ENCODE data around the gene SCN5A. TPM values are rescaled to one million over a fixed set of nuclear protein-coding genes. Genes with fewer than 3 reads are reported as not detected.

The SCN5A gene
- total and polyA plus RNA-seq, 2 experiments from 2014 or later, result 10.2 to 10.6 TPM

- DNase-seq (ENCODE audit: low spot score), result no peak
- Histone ChIP-seq H3K36me3 (ENCODE audit: insufficient read depth) (no peaks in the 10 kb centered on the region), H3K27me3 (ENCODE audit: insufficient read depth) (no peaks in the 10 kb centered on the region), H4K20me1 (replicated peaks; ENCODE audit: insufficient read depth) (no peaks in the 10 kb centered on the region), H3K4me2 (no peak overlapping the region), H3K79me2 (replicated peaks; ENCODE audit: insufficient read depth) (no peaks in the 10 kb centered on the region), H2AFZ (no peak overlapping the region), H3K9me2 (ENCODE audit: insufficient read depth) (no peaks in the 10 kb centered on the region), H3F3A (replicated peaks; ENCODE audit: low read depth) (no peaks in the 10 kb centered on the region), H3K4me3 (no peak overlapping the region), H3K4me1 (ENCODE audit: insufficient read depth) (no peaks in the 10 kb centered on the region), H3K27ac (ENCODE audit: low read depth) (no peak overlapping the region)
- peaks cover 4% of the 10 kb centered on the region; the same call in 1 of the 3 replicates for H3K36me3 Mint-ChIP-seq (ENCODE audit: low read depth)
- no peak for ATAC-seq
- H3K4me3 Mint-ChIP-seq, result no peak overlapping the region
- H3K9me3 Mint-ChIP-seq, result no peaks in the 10 kb centered on the region
- H3K27ac Mint-ChIP-seq, result no peak overlapping the region
- H3K27me3 Mint-ChIP-seq (ENCODE audit: insufficient read depth, low read depth, poor library complexity), result peaks cover 5% of the 10 kb centered on the region
- TF ChIP-seq POLR2AphosphoS5 (IDR thresholded peaks at IDR 0.05; ENCODE audit: low read depth), result no peak
- TF ChIP-seq, protein P1, sequence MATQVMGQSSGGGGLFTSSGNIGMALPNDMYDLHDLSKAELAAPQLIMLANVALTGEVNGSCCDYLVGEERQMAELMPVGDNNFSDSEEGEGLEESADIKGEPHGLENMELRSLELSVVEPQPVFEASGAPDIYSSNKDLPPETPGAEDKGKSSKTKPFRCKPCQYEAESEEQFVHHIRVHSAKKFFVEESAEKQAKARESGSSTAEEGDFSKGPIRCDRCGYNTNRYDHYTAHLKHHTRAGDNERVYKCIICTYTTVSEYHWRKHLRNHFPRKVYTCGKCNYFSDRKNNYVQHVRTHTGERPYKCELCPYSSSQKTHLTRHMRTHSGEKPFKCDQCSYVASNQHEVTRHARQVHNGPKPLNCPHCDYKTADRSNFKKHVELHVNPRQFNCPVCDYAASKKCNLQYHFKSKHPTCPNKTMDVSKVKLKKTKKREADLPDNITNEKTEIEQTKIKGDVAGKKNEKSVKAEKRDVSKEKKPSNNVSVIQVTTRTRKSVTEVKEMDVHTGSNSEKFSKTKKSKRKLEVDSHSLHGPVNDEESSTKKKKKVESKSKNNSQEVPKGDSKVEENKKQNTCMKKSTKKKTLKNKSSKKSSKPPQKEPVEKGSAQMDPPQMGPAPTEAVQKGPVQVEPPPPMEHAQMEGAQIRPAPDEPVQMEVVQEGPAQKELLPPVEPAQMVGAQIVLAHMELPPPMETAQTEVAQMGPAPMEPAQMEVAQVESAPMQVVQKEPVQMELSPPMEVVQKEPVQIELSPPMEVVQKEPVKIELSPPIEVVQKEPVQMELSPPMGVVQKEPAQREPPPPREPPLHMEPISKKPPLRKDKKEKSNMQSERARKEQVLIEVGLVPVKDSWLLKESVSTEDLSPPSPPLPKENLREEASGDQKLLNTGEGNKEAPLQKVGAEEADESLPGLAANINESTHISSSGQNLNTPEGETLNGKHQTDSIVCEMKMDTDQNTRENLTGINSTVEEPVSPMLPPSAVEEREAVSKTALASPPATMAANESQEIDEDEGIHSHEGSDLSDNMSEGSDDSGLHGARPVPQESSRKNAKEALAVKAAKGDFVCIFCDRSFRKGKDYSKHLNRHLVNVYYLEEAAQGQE (IDR thresholded peaks at IDR 0.05; ENCODE audit: unreplicated experiment), result no peak
- peaks cover 8% of the 10 kb centered on the region; the same call in 2 of the 3 replicates for H3K4me1 Mint-ChIP-seq
Measured at GRCh38 chr3:38573111-38573510, 76.4 kb downstream of the SCN5A start.

DNA sequence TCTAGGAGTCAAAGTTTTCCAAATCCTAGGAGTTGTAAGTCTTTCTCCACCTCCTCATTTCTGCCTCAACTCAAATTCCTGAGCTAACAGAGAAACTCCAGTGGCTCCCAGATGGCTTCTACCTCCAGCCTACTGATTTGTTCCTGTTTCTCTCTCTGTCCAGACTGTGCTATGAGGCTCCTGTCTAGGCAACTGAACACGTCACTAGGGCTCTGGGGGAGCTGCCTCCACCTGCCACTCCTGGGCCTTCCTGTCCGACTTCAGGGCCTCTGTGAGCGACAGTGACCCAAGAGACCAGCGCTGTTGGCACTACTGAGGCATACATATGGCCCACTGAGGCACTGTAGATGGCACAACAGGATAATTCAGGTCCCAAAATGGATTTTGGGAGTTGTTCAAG is 82.0 kb downstream of the SCN5A start:
- Histone ChIP-seq H3F3A (replicated peaks; ENCODE audit: low read depth) (no peaks in the 10 kb centered on the region), H2AFZ (no peak overlapping the region), H3K9me2 (ENCODE audit: insufficient read depth) (no peaks in the 10 kb centered on the region), H3K27me3 (ENCODE audit: insufficient read depth) (no peaks in the 10 kb centered on the region), H3K4me3 (no peak overlapping the region), H3K36me3 (ENCODE audit: insufficient read depth) (no peaks in the 10 kb centered on the region), H3K27ac (ENCODE audit: low read depth) (no peak overlapping the region), H3K79me2 (replicated peaks; ENCODE audit: insufficient read depth) (no peaks in the 10 kb centered on the region), H3K4me1 (ENCODE audit: insufficient read depth) (no peaks in the 10 kb centered on the region), H3K4me2 (no peak overlapping the region), H4K20me1 (replicated peaks; ENCODE audit: insufficient read depth) (no peaks in the 10 kb centered on the region)
- Mint-ChIP-seq H3K4me3 (no peak overlapping the region), H3K27me3 (ENCODE audit: insufficient read depth, low read depth, poor library complexity) (peaks cover 3% of the 10 kb centered on the region), H3K9me3 (no peaks in the 10 kb centered on the region), H3K4me1 (peaks cover 3% of the 10 kb centered on the region; the same call in 1 of the 3 replicates), H3K27ac (no peak overlapping the region), H3K36me3 (ENCODE audit: low read depth) (peaks cover 3% of the 10 kb centered on the region; the same call in 1 of the 3 replicates)
- no peak for DNase-seq (ENCODE audit: low spot score)
- no peak for ATAC-seq
- TF ChIP-seq ETS1 (IDR thresholded peaks at IDR 0.05) (no peak), ZNF331 (CRISPR knock-in tag; IDR thresholded peaks at IDR 0.05; ENCODE audit: low read depth) (no peak), STAT1 (IDR thresholded peaks at IDR 0.05; ENCODE audit: unreplicated experiment) (no peak), ZNF462 (CRISPR knock-in tag; IDR thresholded peaks at IDR 0.05) (no peak), EZH2phosphoT487 (IDR thresholded peaks at IDR 0.05; ENCODE audit: unreplicated experiment) (no peak), POLR2AphosphoS5 (IDR thresholded peaks at IDR 0.05; ENCODE audit: low read depth) (no peak)
- TF ChIP-seq, protein P1 (IDR thresholded peaks at IDR 0.05; ENCODE audit: unreplicated experiment), result no peak
